Activated CD4-positive, CD25-positive, alpha-beta regulatory T cell treated with anti-CD3 and anti-CD28 coated beads, Interleukin-2, amount 50 U/mL, for 16 hours (primary cell): ENCODE measurements around the gene CA9.

ENCODE experiments used
- DNase-seq: peaks from one replicate; pipeline ENCODE4 v3.0.0-alpha.2; 2020; ENCODE audit warnings: low read depth, low spot score

The CA9 gene

GRCh38 chr9:35690614-35691333, 17.0 kb downstream of the CA9 start:
- no peak for DNase-seq

- DNase-seq = no peak
Observed at GRCh38 chr9:35691334-35691650, 17.6 kb downstream of the CA9 start.

GRCh38 chr9:35691757-35692301, 18.1 kb downstream of the CA9 start:
- no peak for DNase-seq

- no peak for DNase-seq
Observed at GRCh38 chr9:35695943-35696401, 22.2 kb downstream of the CA9 start.

GRCh38 chr9:35696520-35697215, 22.9 kb downstream of the CA9 start:
- peak; percentile 23 for DNase-seq

GRCh38 chr9:35697486-35697885, 23.8 kb downstream of the CA9 start:
- DNase-seq = no peak

- no peak for DNase-seq
Observed at GRCh38 chr9:35698231-35698630, 24.5 kb downstream of the CA9 start.

- DNase-seq = no peak
Observed at GRCh38 chr9:35700031-35700430, 26.3 kb downstream of the CA9 start.

- DNase-seq = no peak
Observed at GRCh38 chr9:35700942-35701341, 27.2 kb downstream of the CA9 start.

- no peak for DNase-seq
Observed at GRCh38 chr9:35702696-35703095, 29.0 kb downstream of the CA9 start.

GRCh38 chr9:35703906-35704672, 30.4 kb downstream of the CA9 start:
- DNase-seq = no peak

GRCh38 chr9:35705372-35705771, 31.6 kb downstream of the CA9 start:
- DNase-seq = no peak

- no peak for DNase-seq
Observed at GRCh38 chr9:35705836-35706430, 32.2 kb downstream of the CA9 start.

- DNase-seq = no peak
Observed at GRCh38 chr9:35706951-35707350, 33.2 kb downstream of the CA9 start.

- DNase-seq = no peak
Observed at GRCh38 chr9:35708146-35708545, 34.4 kb downstream of the CA9 start.

- no peak for DNase-seq
Observed at GRCh38 chr9:35710818-35711500, 37.2 kb downstream of the CA9 start.

- DNase-seq = no peak
Observed at GRCh38 chr9:35711501-35712428, 38.0 kb downstream of the CA9 start.

GRCh38 chr9:35712762-35713400, 39.2 kb downstream of the CA9 start:
- DNase-seq = no peak

GRCh38 chr9:35713578-35713977, 39.9 kb downstream of the CA9 start:
- DNase-seq = no peak

GRCh38 chr9:35714123-35714522, 40.4 kb downstream of the CA9 start:
- DNase-seq = no peak
